NCI-H2081 treated with DMSO at 0.1 percent for 48 hours (cell line): Measurements from ENCODE around the gene VAPB.
"Not testable (repeated sequence)": the region's sequence is repeated elsewhere in the genome, so short reads cannot be mapped to it uniquely, and the experiment has no call there.

Experiments
- DNase-seq: peaks from one replicate; lab custom pipeline; 2025; lab: John Stamatoyannopoulos, UW

VAPB gene, protein sequence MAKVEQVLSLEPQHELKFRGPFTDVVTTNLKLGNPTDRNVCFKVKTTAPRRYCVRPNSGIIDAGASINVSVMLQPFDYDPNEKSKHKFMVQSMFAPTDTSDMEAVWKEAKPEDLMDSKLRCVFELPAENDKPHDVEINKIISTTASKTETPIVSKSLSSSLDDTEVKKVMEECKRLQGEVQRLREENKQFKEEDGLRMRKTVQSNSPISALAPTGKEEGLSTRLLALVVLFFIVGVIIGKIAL

DNA sequence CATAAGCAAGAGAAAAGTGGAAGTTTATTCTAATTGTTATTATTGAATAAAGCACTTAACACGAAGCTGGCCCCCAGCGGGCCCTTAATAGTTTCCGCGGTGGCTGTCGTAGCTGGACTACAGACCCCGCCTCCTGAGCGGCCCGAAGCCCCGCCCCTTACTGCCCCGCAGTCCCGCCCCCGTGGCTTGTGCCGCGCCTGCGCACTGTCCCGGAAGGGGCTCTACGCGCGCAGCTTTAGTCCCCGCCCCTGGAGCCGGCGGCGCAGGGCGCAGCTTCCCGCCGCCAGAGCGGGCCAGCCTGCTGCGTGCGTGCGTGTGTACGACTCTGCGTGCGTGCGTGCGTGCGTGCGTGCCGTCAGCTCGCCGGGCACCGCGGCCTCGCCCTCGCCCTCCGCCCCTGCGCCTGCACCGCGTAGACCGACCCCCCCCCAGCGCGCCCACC lies at the start of gene VAPB:
Gene VAPB, plus strand, starts transcription at position 348 of the 442 bp plus-strand sequence. CDS start 231 bp downstream, outside the sequence.
- peak; percentile 64 for DNase-seq

DNA sequence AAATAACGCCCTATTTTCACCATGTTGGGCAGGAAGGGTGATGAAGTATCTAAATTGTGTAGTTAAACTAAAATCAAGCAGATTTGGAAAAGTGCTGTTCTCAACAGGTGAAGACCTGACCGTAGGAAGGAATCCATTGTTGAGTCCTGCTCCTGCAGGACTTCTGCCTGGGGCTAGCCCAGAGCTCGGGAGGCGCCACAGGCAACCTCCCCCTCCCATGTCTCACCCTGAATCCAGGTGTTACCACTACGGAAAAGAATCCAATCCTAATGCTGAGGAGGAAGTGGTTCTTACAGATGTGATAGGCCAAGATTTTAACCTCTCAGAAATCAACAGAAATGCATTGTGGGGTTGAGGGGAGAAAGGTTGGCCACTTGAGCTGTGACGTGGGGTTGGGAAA lies 49.3 kb upstream of the VAPB start:
- no peak for DNase-seq

DNA sequence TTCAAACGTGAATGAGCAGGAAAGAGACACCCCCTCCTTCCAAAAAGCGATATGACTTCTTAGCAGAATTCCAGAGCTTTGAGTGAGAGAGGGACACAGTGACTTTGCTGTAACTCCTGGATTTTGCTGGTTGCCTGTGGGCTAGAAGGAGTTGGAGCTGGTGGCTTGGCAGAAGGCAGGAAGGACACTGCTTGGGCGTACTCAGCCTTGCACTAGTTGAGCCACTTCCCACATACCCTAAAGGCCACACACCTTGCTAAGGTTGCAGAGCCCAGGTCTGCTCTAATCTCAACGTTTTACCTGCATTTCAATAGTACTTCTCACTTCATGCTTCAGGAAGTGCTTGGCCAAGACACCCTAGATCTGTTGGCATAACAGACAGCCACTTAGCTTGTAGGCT lies 48.9 kb upstream of the VAPB start:
- no peak for DNase-seq

DNA sequence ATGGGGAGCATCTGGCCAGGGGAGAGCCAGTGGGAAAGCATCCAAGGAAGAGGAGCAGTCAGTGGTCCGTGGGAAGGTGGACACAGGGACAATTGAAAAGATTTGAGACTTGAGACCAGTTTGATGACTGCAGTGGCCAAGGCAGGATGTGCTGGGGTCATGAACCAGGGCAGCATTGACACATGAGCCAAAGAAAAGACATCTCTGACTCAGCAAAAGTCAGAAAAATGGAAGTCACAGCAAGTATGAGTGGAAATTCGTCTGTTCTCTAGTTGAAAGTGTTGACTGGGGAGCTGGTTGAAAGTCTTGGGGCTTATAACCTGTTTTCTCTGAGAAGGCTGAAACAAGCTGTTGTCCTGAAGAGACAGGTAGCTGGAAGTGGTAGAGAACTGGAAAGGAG lies 48.2 kb upstream of the VAPB start:
- DNase-seq: no peak

DNA sequence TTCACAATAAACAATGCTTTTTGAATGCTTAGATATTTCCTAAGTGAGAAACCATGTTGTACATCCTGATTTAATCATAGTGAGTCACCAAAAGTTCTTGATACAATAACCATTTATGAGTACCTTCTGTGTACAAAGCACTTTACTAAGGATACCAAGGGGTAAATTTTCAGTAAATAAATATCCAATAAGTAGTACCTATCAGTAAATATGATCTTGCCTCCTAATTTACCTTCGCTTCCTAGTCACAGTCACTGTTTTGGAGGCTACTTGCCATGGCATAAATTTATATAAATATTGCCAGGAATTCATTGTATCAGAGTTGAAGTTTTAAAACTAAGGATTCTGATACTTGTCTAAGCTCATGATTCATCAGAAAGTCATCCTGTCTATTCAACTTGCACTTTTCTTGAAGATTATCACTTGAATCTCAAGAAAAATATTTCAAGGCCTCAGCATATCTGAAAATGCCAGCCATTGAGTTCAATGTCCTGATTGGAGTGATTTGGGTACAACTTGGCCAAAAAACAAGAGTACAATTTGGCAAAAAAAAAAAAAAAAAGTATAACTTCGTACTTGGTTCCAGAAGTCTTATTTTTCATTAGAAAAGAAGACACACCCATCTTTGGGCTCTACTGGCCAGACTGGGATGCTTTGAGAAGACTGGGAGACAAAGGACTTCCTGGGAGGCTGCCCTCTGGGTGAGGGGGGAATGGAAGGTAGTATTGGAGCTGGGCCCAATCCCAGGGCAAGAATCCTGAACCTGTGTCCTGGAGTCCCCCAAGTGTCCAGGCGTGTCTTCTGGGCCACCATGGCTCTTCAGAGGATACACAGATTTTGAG lies 46.7 kb upstream of the VAPB start:
- no peak for DNase-seq

DNA sequence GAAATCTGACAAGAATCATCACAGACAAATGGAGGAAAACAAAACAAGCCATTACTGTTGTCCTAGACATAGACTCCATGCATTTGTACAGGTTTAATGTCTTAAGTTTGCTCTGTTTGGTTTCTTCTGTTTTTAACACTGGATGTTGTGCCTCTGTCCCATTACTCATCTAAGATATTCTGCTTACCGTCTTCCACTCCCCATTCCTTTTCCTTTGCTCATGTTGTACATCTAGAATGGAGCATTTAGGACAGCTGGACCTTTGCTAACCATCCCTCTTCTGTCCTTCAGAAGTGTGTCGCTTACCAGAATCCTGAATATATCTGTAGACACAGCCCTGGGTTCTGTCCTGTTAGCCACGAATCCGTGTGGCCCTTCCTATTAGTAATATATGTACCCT lies 44.3 kb upstream of the VAPB start:
- DNase-seq: no peak

DNA sequence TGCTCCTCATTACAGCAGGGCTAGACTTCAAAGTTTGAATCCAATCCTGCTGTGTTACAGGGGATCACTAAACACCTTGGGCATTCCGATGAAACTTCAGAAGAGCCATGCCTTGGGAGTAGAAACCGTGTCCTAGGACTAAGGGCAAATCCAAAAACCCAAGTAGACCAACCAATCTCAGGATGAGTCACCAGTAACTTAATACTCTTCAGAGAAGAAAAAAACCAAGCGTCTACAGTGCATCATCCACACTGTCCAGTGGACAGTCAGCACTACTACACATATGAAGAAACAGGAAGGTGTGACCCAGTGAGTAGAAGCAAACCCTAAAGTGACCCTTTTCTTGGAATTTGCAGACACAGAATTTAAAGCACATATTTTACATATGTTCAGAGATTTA lies 39.5 kb upstream of the VAPB start:
- no peak for DNase-seq

DNA sequence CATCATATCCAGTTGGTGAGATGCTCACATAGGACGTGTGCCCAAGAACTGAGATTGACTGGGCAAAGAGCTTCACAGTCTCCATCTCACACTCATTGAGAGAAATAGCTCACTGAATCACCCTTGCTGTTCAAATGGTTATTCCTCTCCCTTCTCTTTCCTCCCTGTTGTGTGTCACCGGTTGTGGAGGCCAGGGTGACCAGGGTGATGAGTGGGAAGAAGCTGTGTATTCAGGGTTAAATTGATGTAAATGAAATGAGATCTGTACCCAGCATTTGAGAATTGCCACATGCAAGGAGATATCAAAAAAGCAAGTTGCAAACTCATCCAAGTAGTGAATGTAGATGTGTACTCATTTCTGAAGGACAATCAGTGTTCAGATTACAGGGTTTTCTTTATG lies 36.6 kb upstream of the VAPB start:
- no peak for DNase-seq

DNA sequence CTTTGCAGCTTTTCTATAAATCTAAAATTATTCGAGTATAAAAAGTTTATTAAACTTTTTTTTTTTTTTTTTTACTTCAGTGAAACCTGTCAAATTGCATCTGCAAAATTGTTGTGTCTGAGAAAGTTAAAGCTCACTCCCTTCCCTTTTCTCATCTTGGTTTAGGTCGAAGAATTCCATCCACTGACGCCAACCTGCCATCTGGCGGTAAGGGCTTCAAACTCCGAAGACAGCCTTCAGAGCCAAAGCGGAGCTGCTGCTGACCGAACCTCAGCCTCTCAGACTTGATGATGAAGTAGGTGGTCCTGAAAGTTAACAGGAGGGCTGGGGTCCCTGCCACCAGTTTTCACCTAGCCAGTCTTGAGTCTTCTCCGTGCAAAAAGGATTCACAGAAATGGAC lies 29.6 kb upstream of the VAPB start:
- no peak for DNase-seq

DNA sequence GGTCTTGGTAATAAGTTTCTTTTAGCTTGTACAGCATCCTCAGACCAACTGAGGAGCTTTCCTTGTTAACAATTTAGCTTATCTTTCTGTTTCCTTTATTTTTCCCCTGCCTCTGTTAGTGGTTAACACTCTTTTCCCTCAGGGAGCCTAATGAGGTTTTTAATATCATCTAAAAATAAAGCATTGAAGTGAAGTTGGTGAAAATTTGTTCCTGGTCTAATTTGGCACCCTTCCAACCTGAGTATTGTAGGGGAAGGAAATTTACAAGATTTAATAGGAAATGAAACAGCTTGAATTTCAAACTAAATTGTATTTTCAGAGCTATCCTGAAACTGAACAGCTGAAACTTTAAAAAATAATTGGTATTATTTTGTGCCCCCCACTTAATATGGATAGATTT lies 28.1 kb upstream of the VAPB start:
- no peak for DNase-seq

DNA sequence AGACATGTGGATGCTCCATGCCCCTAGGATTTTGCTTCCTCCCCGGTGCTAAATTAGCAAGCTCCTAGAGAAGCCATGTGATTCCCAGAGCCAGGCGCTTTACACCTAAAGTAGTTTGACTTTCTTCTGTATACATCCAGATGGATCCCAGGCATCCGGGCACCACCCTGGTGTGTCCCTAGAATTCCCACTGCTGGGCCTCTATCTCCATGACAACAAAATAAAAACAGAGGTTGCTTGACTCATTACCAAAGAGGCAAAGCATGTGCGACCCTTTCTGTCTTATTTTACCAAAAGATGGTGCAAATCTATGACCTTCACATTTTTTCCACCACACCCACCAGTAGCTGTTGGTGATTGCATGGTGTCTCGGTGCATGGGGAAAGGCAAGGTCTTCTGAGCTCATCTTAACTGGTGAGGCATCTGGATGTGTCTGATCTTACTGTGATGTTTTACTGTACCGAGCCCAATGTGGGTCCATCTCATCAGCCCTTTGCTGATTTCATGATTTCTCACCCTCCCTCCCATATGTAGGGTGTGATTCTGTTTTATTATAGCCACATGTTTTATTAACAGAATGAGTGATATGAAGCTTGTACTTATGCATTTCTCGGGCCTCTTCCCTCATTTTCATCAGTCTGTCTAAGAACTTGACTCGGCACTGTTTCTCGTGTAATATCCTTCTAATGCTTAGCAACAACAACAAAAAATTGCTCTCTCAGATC lies 27.4 kb upstream of the VAPB start:
- no peak for DNase-seq

DNA sequence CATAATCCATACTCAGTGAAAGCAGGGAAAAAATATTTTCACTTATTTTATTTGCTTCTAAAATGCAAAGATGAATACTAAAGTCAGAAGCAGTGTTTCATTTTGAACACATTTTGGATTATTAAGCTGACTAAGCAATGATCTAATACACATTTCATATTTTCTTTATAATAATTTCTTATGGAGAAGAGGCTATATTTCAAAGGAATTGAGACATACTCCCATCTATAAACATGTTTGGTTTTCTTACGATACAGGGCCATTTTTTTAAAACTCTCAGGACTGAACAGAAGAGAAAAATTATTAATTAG lies 26.9 kb upstream of the VAPB start:
- DNase-seq: no peak

DNA sequence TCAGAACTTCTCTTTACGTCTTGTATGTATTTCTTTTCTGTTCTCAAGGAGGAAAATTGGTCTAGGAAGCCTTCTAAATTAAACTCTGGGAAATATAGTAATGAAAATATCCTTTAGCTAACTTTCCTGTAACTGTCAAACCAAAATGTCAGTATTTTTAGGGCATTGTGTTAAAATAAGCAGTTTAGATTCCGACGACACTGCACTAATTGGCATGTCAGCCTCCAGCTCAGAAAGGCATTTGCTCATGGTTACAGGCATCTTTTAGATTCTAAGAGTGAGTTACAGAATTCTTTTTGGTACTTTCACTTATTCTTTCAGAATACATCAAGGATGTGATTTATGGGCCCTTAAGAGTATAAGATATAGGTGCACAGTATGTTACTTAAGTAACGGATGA lies 26.1 kb upstream of the VAPB start:
- DNase-seq: no peak

DNA sequence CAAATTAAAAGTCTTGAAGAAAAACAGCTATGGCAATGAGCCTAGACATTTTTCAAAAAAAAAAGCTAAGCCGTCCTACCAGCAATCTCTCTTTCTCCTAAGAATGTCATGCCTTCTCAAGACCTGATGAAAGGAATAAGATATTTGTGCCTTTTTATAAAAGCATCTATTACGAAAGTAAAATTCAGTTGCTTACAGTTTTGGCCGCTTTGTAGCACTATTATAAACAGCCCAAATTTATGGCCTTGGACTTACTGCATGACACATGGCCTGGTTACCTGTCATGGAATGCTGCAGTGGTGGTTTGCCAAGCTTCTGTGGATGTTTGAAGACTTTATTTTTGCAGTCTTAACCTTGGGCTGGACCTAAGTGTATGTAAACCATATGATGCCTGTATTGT lies 22.2 kb upstream of the VAPB start:
- DNase-seq: no peak

DNA sequence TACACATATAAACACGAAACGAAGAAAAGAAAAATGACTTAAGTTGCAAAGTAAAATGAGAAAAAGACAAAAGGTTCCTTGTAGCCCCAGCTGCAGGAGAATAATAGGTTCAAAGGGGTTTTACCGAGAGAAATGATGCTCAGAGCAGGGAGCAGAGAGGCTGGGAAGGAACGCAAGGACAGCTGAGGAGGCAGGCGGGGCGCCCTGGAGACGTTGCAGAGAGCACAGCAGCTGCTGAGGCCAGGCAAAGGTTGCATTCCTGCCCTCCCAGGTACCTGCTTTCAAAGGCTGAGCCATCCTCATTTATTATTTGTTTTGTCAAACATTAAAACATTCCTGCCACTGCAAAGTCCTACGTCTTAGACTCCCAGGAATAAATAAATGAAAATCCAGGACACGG lies 16.2 kb upstream of the VAPB start:
- no peak for DNase-seq

DNA sequence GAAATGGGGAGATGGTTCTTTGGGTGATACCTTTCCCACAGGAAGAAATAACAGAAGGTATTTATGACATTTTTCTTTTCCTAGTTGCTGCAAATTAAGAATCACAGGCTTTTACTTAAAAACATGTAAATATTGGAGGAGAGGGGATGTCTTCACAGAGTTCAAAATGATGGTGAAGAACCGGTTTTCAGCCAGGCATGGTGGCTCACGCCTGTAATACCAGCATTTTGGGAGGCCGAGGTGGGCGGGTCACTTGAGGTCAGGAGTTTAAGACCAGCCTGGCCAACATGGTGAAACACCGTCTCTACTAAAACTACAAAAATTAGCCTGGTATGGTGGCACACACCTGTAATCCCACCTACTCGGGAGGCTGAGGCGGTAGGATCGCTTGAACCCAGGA lies 15.7 kb upstream of the VAPB start:
- not testable (repeated sequence) for DNase-seq

DNA sequence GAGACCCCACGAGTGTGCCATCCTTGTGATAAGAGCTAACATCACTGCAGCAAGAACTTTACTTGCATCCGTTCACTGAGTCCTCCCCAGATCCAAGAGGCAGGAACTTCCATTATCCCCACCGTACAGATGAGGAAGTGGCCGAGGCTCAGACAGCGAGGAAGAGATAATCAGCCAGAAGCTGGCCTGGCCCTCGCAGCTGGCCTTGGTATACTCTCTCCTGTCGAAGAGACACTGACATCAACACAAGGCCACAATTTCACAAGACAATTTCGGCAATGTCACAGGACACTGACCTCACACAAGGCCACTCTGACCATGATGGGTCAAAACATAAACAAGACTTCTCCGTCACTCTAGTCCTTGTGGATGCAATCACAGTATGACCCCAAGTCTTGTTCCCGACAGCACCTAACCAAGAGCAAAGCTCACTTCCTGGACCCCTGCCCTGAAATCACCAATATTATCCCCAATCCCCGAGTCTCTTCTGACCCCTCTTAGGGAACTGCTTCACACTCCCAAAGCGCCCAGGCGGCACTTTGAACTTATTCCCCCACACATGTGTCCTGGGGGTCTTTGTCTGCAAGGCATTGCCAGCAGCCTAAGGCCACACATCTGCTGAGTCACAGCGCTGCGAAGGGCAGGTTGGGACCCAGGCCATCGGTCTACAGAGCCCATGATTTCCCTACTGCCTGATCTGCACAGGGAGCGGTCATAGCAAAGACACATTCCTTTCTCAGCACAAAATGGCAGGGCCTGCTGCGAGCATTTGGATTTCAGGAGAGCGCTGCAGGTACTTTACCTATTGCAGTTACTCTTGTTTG lies 14.8 kb upstream of the VAPB start:
- no peak for DNase-seq

DNA sequence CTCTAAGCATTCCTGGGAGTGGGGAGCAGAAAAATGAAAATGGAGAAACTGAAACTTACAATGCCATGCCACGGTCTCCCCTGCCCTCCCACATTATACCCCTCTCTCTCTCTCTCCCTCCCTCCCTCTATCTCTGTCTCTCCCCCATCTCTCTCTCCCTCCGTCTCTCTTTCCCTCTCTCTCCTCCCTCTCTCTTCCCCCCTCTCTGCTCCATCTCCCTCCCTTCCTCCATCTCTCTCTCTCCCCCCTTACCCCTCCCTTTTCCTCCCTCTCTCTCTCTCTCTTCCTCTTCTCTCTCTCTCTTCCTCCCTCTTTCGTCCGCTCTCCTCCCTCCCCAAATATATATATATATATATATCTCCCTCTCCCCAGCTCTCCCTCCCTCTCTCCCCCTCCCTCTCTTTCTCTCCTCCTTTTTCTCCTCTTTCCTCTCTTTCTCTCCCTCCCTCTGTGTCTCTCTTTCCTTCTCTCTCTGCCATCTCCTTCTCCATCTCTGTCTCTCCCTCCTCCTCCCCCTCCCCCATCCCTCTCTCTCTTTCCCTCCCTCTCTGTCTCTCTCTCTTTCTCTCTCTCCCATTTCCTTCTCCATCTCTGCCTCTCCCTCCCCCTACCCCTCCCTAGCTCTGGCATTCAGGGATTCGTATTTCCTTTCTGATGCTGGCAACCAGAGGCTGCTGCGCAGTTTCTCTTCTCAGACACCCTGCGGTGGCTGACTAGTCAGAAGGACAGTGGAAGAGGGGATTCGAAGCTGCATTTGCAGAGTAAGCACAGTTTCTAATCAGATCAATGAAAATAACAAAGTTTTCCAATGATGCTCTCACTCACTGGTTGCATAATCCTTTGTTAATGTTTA lies 13.9 kb upstream of the VAPB start:
- DNase-seq: no peak

DNA sequence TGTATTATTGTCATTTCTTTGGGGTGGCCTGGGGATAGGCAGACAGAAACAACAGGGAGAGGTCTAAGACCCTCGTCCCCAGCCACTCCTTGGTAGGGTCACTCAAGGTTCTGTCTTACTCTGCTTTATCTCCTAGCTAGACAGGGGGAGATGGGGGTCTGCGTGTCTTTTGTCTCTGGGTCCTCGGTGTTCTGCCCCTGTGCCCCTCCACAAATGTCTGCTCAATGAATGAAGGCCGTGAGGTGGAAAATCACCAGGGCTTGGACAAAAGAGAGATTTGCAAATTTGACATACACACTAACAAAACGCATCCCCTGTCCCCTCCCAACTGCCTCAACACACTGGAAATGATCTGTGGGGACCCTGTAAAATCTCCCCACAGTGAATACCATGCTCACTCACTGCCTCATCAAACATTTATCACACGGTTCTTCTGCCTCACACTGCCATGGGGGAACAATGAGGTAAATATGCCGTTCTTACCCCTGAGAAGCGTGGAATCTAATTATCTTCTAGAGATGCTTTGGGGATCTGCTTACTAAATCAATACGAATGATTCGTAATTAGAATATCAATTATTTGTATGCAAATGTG lies 13.2 kb upstream of the VAPB start:
- DNase-seq: no peak

DNA sequence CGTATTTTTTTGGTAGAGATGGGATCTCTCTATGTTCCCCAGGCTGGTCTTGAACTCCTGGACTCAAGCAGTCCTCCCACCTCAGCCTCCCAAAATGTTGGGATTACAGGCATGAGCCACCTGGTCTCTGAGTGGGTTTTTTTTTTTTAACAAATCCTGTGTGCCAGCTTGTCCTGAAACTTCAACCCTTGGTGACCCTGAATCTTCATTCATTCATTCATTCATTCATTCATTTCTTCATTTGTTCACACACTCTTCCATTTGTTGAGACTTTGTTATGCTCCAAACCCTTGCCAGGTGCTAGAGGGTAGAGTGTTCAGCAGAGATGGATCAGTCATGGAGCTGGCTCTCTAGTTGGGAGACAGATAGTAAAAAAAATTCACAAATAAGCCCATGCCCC lies 12.0 kb upstream of the VAPB start:
- DNase-seq: no peak
